GM06990 (cell line): ENCODE measurements around the gene TPCN2.

Experiments used
- DNase-seq: peaks from one replicate; pipeline ENCODE4 v3.0.0-alpha.2; 2011; ENCODE audit not compliant: insufficient read length; ENCODE audit errors: extremely low read depth
- H3K27me3 ChIP-seq: replicated peaks from 2 replicates; pipeline ENCODE4 v1.6.0; 2011; ENCODE audit warnings: low read length; ENCODE audit not compliant: control insufficient read depth, insufficient read depth
- H3K36me3 ChIP-seq: 2 replicates; pipeline ENCODE4 v1.5.1; 2011; ENCODE audit warnings: low read length; ENCODE audit not compliant: control insufficient read depth, insufficient read depth
- H3K4me3 ChIP-seq: replicated peaks from 2 replicates; pipeline ENCODE4 v1.5.1; 2011; ENCODE audit warnings: low read depth, mild to moderate bottlenecking, control low read depth, low read length
- TF ChIP-seq, protein P1 (sequence below): IDR thresholded peaks from 2 replicates; pipeline ENCODE4 v1.5.1; 2011; ENCODE audit warnings: low read length, control low read depth, mild to moderate bottlenecking, inconsistent platforms; ENCODE audit not compliant: insufficient read depth, poor library complexity, severe bottlenecking

TPCN2 gene

DNA sequence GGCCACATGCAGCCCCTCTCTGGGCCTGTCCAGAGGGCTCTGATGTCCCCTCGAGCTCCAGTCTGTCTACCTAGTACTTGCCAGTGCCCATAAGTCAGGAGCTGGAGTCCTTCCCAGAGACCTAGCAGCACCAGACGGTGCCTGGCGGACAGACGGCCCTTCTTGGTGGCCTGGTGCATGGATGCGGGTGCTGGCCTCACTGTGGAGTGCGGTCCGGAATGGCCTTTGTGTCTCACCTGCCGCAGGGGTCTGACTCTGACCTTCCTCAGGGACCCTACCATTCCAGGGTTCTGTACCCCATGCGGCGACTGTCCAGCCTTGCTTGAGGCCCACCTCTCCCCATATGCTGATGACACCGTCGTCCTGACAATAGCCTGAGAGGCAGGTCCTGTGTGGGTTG lies 77.6 kb downstream of the TPCN2 start:
- DNase-seq, result no peak
- Histone ChIP-seq H3K36me3 (no peaks in the 10 kb centered on the region), H3K4me3 (no peak overlapping the region), H3K27me3 (no peaks in the 10 kb centered on the region)
- TF ChIP-seq, protein P1, sequence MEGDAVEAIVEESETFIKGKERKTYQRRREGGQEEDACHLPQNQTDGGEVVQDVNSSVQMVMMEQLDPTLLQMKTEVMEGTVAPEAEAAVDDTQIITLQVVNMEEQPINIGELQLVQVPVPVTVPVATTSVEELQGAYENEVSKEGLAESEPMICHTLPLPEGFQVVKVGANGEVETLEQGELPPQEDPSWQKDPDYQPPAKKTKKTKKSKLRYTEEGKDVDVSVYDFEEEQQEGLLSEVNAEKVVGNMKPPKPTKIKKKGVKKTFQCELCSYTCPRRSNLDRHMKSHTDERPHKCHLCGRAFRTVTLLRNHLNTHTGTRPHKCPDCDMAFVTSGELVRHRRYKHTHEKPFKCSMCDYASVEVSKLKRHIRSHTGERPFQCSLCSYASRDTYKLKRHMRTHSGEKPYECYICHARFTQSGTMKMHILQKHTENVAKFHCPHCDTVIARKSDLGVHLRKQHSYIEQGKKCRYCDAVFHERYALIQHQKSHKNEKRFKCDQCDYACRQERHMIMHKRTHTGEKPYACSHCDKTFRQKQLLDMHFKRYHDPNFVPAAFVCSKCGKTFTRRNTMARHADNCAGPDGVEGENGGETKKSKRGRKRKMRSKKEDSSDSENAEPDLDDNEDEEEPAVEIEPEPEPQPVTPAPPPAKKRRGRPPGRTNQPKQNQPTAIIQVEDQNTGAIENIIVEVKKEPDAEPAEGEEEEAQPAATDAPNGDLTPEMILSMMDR, result no peak

DNA sequence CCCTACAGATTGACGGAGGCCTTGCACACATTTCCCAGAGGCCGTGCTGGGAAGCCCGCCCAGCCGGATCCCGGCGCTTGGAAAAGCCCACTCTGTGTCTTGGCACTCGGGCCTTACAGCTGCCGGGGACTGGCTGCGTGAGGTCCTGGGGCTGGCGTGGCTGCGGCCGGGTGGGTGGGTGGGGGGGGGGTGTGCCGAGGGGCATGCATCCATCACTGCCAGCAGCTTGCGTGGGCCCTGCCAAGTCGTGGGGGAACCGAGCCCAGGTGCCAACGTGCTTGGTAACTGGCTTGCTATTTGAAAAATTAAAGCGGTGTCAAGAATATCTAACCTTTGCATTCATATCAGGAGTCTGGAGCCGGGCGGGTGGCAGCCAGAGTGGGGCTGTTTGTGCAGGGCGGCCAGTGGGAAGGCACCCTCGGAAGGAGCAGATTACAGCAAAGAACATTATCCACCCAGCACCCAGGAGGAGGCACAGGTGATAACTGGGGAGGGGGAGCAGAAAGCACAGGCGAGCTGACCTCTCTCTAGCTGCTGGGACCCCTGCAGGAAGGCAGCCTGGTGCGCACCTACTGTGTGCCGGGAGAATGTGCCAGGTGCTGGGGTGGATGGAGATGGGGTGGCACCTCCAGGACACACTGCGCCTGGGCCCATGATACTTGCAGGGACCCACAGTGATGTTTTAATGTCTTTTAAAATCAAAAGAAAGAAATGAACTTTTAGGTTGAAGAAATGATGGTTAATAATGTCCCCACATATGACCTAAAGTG lies 78.5 kb downstream of the TPCN2 start:
- Histone ChIP-seq H3K4me3 (no peak overlapping the region), H3K36me3 (no peaks in the 10 kb centered on the region), H3K27me3 (no peaks in the 10 kb centered on the region)
- no peak for DNase-seq
- TF ChIP-seq, protein P1, result no peak

DNA sequence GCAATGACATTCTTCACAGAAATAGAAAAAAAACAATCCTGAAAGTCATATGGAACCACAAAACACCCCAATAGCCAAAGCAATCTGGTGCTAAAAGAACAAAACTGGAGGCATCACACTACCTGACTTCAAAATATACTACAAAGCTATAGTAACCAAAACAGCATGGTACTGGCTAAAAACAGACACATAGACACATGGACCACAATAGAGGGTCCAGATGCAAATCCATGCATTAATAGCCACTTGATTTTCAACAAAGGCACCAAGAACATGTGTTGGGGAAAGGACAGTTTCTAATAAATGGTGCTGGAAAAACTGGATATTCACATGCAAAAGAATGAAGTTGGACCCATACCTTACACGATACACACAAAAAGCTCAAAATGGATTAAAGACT lies 79.2 kb downstream of the TPCN2 start:
- TF ChIP-seq, protein P1, result no peak
- Histone ChIP-seq H3K27me3 (no peaks in the 10 kb centered on the region), H3K4me3 (no peak overlapping the region), H3K36me3 (no peaks in the 10 kb centered on the region)
- DNase-seq, result no peak

DNA sequence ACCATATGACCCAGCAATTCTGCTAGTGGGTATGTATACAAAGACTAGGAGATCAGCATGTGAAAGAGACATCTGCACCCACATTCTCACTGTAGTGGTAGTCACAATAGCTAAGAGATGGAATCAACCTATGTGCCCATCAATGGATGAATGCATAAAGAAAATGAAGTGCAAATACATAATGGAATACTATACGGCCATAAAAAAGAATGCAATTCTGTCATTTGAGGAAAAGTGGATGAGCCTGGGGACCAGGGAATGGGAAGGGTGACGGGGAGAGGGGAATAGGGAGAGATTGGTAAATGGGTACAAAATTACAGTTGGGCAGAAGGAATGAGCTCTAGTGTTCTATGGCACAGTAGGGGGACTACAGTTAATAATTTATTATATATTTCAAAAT lies 80.3 kb downstream of the TPCN2 start:
- no peaks in the 10 kb centered on the region for H3K27me3 ChIP-seq
- TF ChIP-seq, protein P1, result no peak
- no peak overlapping the region for H3K4me3 ChIP-seq
- no peak for DNase-seq
- no peaks in the 10 kb centered on the region for H3K36me3 ChIP-seq

DNA sequence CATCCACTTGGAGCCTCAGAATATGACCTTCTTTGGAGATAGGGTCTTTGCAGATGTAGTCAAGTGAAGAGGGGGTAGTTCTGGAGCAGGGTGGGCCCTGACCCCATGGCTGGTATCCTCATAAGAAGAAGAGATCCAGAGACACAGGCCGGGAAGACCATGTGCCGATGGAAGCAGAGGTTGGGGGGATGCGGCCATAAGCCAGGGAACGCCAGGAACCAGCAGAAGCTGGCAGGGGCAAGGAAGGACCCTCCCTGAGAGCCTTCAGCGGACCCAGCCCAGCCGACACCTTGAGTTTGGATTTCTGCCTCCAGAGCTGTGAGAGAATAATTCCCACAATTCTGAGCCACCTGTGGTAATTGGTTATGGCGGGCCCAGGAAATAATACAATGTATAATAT lies 80.9 kb downstream of the TPCN2 start:
- TF ChIP-seq, protein P1, result no peak
- DNase-seq, result no peak

More for the DNA sequence above, 80.9 kb downstream of the TPCN2 start:
- no peaks in the 10 kb centered on the region for H3K36me3 ChIP-seq
- no peak overlapping the region for H3K4me3 ChIP-seq
- no peaks in the 10 kb centered on the region for H3K27me3 ChIP-seq
